ENCODE measurements around the gene QRICH1.
A peak's percentile ranks its signal among the peaks of the same experiment; 100 is the strongest.

Gene QRICH1

GRCh38 chr3:49028673-49029562 lies 65.0 kb downstream of the QRICH1 start, which contains the start of gene IMPDH2:
Gene IMPDH2 (minus strand): TSS chr3:49029398. CDS start chr3:49029350, 48 bp downstream.
- H3K79me2 ChIP-seq (ENCODE audit: insufficient read depth, low read depth) = peaks cover 31% of the 10 kb centered on the region; the same call in 1 of the 2 replicates
- H3K4me1 ChIP-seq (ENCODE audit: low read depth, poor library complexity, severe bottlenecking) = peaks cover 20% of the 10 kb centered on the region
- peak within 1 kb of the TSS; percentile 34; the same call in 1 of the 2 replicates for H2AFZ ChIP-seq (ENCODE audit: low read depth)
- TF ChIP-seq CTCF (conservative IDR thresholded peaks at IDR 0.05; ENCODE audit: low read depth, low read length) = no peak
- no peaks in the 10 kb centered on the region for H4K20me1 ChIP-seq (ENCODE audit: insufficient read depth)
- no peaks in the 10 kb centered on the region for H3K27me3 ChIP-seq (ENCODE audit: insufficient read depth, low read depth)
- H3K27ac ChIP-seq = peak within 1 kb of the TSS; percentile 71
- H3K4me2 ChIP-seq = peak within 1 kb of the TSS; percentile 84
- H3K4me3 ChIP-seq (IDR thresholded peaks at IDR 0.05; ENCODE audit: insufficient read depth, low read depth, low read length) = no peak within 1 kb of the TSS
- no peaks in the 10 kb centered on the region for H3K36me3 ChIP-seq (ENCODE audit: insufficient read depth)
- H3K9ac ChIP-seq = peak within 1 kb of the TSS; percentile 89

- peak overlapping the region; percentile 71; the same call in 1 of the 2 replicates for H3K27ac ChIP-seq
Measured at GRCh38 chr3:49028298-49028672, 65.6 kb downstream of the QRICH1 start.

GRCh38 chr3:49027634-49028033 lies 66.2 kb downstream of the QRICH1 start:
- H3K4me3 ChIP-seq (IDR thresholded peaks at IDR 0.05; ENCODE audit: insufficient read depth, low read depth, low read length) = no peak overlapping the region
- H3K79me2 ChIP-seq (ENCODE audit: insufficient read depth, low read depth) = peaks cover 41% of the 10 kb centered on the region; the same call in 1 of the 2 replicates
- H3K9ac ChIP-seq = no peak overlapping the region
- peak overlapping the region; percentile 84; the same call in 1 of the 2 replicates for H3K4me2 ChIP-seq
- H4K20me1 ChIP-seq (ENCODE audit: insufficient read depth) = no peaks in the 10 kb centered on the region
- peaks cover 26% of the 10 kb centered on the region for H3K4me1 ChIP-seq (ENCODE audit: low read depth, poor library complexity, severe bottlenecking)
- H3K27me3 ChIP-seq (ENCODE audit: insufficient read depth, low read depth) = no peaks in the 10 kb centered on the region
- TF ChIP-seq CTCF (conservative IDR thresholded peaks at IDR 0.05; ENCODE audit: low read depth, low read length) = no peak
- H2AFZ ChIP-seq (ENCODE audit: low read depth) = no peak overlapping the region
- no peaks in the 10 kb centered on the region for H3K36me3 ChIP-seq (ENCODE audit: insufficient read depth)
- H3K27ac ChIP-seq = no peak overlapping the region

More at GRCh38 chr3:49028298-49028672, 65.6 kb downstream of the QRICH1 start:
- Histone ChIP-seq H3K9ac (peak overlapping the region; percentile 89; the same call in 1 of the 2 replicates), H3K4me2 (peak overlapping the region; percentile 84), H3K4me3 (IDR thresholded peaks at IDR 0.05; ENCODE audit: insufficient read depth, low read depth, low read length) (no peak overlapping the region), H2AFZ (ENCODE audit: low read depth) (no peak overlapping the region), H3K79me2 (ENCODE audit: insufficient read depth, low read depth) (peaks cover 35% of the 10 kb centered on the region; the same call in 1 of the 2 replicates), H3K36me3 (ENCODE audit: insufficient read depth) (no peaks in the 10 kb centered on the region), H3K4me1 (ENCODE audit: low read depth, poor library complexity, severe bottlenecking) (peaks cover 23% of the 10 kb centered on the region), H3K27me3 (ENCODE audit: insufficient read depth, low read depth) (no peaks in the 10 kb centered on the region), H4K20me1 (ENCODE audit: insufficient read depth) (no peaks in the 10 kb centered on the region)
- no peak for TF ChIP-seq CTCF (conservative IDR thresholded peaks at IDR 0.05; ENCODE audit: low read depth, low read length)

- Histone ChIP-seq H2AFZ (ENCODE audit: low read depth) (no peak overlapping the region), H3K4me1 (ENCODE audit: low read depth, poor library complexity, severe bottlenecking) (peaks cover 26% of the 10 kb centered on the region), H3K27me3 (ENCODE audit: insufficient read depth, low read depth) (no peaks in the 10 kb centered on the region), H3K27ac (no peak overlapping the region), H3K9ac (no peak overlapping the region), H3K79me2 (ENCODE audit: insufficient read depth, low read depth) (peaks cover 45% of the 10 kb centered on the region; the same call in 1 of the 2 replicates), H3K4me3 (IDR thresholded peaks at IDR 0.05; ENCODE audit: insufficient read depth, low read depth, low read length) (no peak overlapping the region), H3K36me3 (ENCODE audit: insufficient read depth) (no peaks in the 10 kb centered on the region), H3K4me2 (no peak overlapping the region), H4K20me1 (ENCODE audit: insufficient read depth) (no peaks in the 10 kb centered on the region)
- TF ChIP-seq CTCF (conservative IDR thresholded peaks at IDR 0.05; ENCODE audit: low read depth, low read length) = no peak
Measured at GRCh38 chr3:49026536-49026935, 67.3 kb downstream of the QRICH1 start.

All from KMS-11 (cell line).